Measurements from ENCODE around the gene PNRC1. TPM values are rescaled to one million over a fixed set of nuclear protein-coding genes. Genes with fewer than 3 reads are reported as not detected.

The PNRC1 gene
- total and polyA plus RNA-seq, 2 donors from 2014 or later, result 72.0 to 232 TPM

- Histone ChIP-seq H3K9ac (ENCODE audit: low read length in 3 of 3) (no peak overlapping the region), H3K27me3 (ENCODE audit: control insufficient read depth, insufficient read depth, low read length) (no peaks in the 10 kb centered on the region), H3K36me3 (ENCODE audit: control insufficient read depth in 2 of 3, insufficient read depth in 3 of 3, low read length in 3 of 3) (no peaks in the 10 kb centered on the region), H3K4me1 (ENCODE audit: control insufficient read depth in 2 of 3, insufficient read depth in 2 of 3, low read depth in 1 of 3, low read length in 3 of 3) (no peaks in the 10 kb centered on the region), H3K4me3 (ENCODE audit: low read length in 3 of 3) (no peak overlapping the region), H3K27ac (ENCODE audit: low read depth in 2 of 2, low read length in 2 of 2) (no peak overlapping the region), H3K9me3 (ENCODE audit: control insufficient read depth in 2 of 3, insufficient read depth in 1 of 3, low read length in 3 of 3) (peaks cover 0 to 1% (median 0%) of the 10 kb centered on the region in 3 donors)
- TF ChIP-seq CTCF (IDR thresholded peaks at IDR 0.05; ENCODE audit: borderline replicate concordance, extremely low read depth, insufficient read depth), result no peak
- intact Hi-C loops (cut with DNase I), result no loop called here
- FAIRE-seq (no peak), DNase-seq (no peak)
Measured at GRCh38 chr6:89050155-89050554, 30.4 kb upstream of the PNRC1 start.

GRCh38 chr6:89050697-89051096 lies 29.9 kb upstream of the PNRC1 start:
- no peak for TF ChIP-seq CTCF (IDR thresholded peaks at IDR 0.05; ENCODE audit: borderline replicate concordance, extremely low read depth, insufficient read depth)
- H3K9me3 ChIP-seq (ENCODE audit: control insufficient read depth in 2 of 3, insufficient read depth in 1 of 3, low read length in 3 of 3), result peaks cover 0 to 1% (median 0%) of the 10 kb centered on the region in 3 donors
- H3K9ac ChIP-seq (ENCODE audit: low read length in 3 of 3), result no peak overlapping the region
- no peak for FAIRE-seq
- intact Hi-C loops (cut with DNase I), result no loop called here
- no peaks in the 10 kb centered on the region for H3K36me3 ChIP-seq (ENCODE audit: control insufficient read depth in 2 of 3, insufficient read depth in 3 of 3, low read length in 3 of 3)
- DNase-seq, result no peak
- H3K4me1 ChIP-seq (ENCODE audit: control insufficient read depth in 2 of 3, insufficient read depth in 2 of 3, low read depth in 1 of 3, low read length in 3 of 3), result no peaks in the 10 kb centered on the region
- no peak overlapping the region for H3K27ac ChIP-seq (ENCODE audit: low read depth in 2 of 2, low read length in 2 of 2)
- no peaks in the 10 kb centered on the region for H3K27me3 ChIP-seq (ENCODE audit: control insufficient read depth, insufficient read depth, low read length)
- H3K4me3 ChIP-seq (ENCODE audit: low read length in 3 of 3), result no peak overlapping the region

- intact Hi-C loops (cut with DNase I), result no loop called here
- Histone ChIP-seq H3K4me3 (ENCODE audit: low read length in 3 of 3) (no peak overlapping the region), H3K36me3 (ENCODE audit: control insufficient read depth in 2 of 3, insufficient read depth in 3 of 3, low read length in 3 of 3) (no peaks in the 10 kb centered on the region), H3K27ac (ENCODE audit: low read depth in 2 of 2, low read length in 2 of 2) (no peak overlapping the region), H3K27me3 (ENCODE audit: control insufficient read depth, insufficient read depth, low read length) (no peaks in the 10 kb centered on the region), H3K9me3 (ENCODE audit: control insufficient read depth in 2 of 3, insufficient read depth in 1 of 3, low read length in 3 of 3) (peaks cover 0 to 1% (median 0%) of the 10 kb centered on the region in 3 donors), H3K4me1 (ENCODE audit: control insufficient read depth in 2 of 3, insufficient read depth in 2 of 3, low read depth in 1 of 3, low read length in 3 of 3) (no peaks in the 10 kb centered on the region), H3K9ac (ENCODE audit: low read length in 3 of 3) (no peak overlapping the region)
- FAIRE-seq, result no peak
- TF ChIP-seq CTCF (IDR thresholded peaks at IDR 0.05; ENCODE audit: borderline replicate concordance, extremely low read depth, insufficient read depth), result no peak
- no peak for DNase-seq
Measured at GRCh38 chr6:89051676-89052075, 28.9 kb upstream of the PNRC1 start.

GRCh38 chr6:89054208-89054607 lies 26.3 kb upstream of the PNRC1 start:
- Histone ChIP-seq H3K4me1 (ENCODE audit: control insufficient read depth in 2 of 3, insufficient read depth in 2 of 3, low read depth in 1 of 3, low read length in 3 of 3) (no peaks in the 10 kb centered on the region), H3K27ac (ENCODE audit: low read depth in 2 of 2, low read length in 2 of 2) (no peak overlapping the region), H3K36me3 (ENCODE audit: control insufficient read depth in 2 of 3, insufficient read depth in 3 of 3, low read length in 3 of 3) (no peaks in the 10 kb centered on the region), H3K9ac (ENCODE audit: low read length in 3 of 3) (no peak overlapping the region), H3K4me3 (ENCODE audit: low read length in 3 of 3) (no peak overlapping the region), H3K9me3 (ENCODE audit: control insufficient read depth in 2 of 3, insufficient read depth in 1 of 3, low read length in 3 of 3) (peaks cover 0 to 1% (median 0%) of the 10 kb centered on the region in 3 donors), H3K27me3 (ENCODE audit: control insufficient read depth, insufficient read depth, low read length) (no peaks in the 10 kb centered on the region)
- no peak for DNase-seq
- TF ChIP-seq CTCF (IDR thresholded peaks at IDR 0.05; ENCODE audit: borderline replicate concordance, extremely low read depth, insufficient read depth), result no peak
- FAIRE-seq, result no peak
- intact Hi-C loops (cut with DNase I), result no loop called here
